Measurements from ENCODE around the gene LMO7.

- no peak for TF ChIP-seq CTCF (IDR thresholded peaks at IDR 0.05; ENCODE audit: low read length)
- no peak for TF ChIP-seq EZH2 (IDR thresholded peaks at IDR 0.05; ENCODE audit: borderline replicate concordance, low read length)
Measured at GRCh38 chr13:75648446-75648845, 12.3 kb downstream of the LMO7 start.
